CD4-positive, alpha-beta T cell treated with Interleukin-17A for 1 hour (primary cell): ENCODE results near the gene AP3D1.
"Not testable (repeated sequence)": the region's sequence is repeated elsewhere in the genome, so short reads cannot be mapped to it uniquely, and the experiment has no call there.

Source experiments
- DNase-seq: peaks from one replicate; pipeline ENCODE4 v3.0.0-alpha.2; 2020

Gene AP3D1

DNA sequence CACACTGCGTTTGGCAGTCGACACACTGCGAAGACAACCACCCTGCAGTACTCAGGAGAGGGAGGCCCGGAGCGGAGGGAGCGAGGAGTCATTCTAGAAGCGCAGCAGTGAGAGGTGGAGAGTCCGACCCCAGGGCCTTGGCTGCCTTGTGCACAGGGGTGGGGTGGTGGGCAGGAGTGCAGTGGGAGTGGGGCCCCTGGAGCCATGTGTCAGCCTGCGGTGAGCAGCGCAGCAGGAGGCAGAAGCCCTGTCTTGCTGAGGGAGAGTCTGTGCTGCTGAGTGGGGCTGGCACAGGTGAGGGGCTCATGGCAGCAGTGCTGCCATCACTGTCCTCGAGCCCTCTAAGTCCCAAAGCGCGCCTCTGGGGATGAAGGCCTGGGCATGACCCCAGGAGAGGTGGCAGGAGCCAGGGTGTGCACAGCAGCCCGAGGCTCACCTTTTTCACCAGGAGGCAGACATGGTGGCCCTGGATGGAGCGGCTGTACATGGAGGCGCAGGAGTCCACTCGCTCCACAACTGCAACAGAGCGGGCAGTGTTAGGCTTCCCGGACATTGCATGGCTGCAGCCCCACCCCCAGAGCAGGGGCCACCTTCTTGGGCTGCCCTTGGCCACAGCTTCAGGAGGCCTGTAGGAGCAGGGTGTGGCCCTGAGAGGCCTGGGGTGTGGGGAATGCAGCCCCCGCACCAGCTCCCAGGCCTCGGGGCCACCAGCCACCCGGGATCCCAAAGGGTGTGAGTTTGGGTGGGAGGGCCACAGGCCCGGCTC lies 42.9 kb downstream of the AP3D1 start:
- no peak for DNase-seq

DNA sequence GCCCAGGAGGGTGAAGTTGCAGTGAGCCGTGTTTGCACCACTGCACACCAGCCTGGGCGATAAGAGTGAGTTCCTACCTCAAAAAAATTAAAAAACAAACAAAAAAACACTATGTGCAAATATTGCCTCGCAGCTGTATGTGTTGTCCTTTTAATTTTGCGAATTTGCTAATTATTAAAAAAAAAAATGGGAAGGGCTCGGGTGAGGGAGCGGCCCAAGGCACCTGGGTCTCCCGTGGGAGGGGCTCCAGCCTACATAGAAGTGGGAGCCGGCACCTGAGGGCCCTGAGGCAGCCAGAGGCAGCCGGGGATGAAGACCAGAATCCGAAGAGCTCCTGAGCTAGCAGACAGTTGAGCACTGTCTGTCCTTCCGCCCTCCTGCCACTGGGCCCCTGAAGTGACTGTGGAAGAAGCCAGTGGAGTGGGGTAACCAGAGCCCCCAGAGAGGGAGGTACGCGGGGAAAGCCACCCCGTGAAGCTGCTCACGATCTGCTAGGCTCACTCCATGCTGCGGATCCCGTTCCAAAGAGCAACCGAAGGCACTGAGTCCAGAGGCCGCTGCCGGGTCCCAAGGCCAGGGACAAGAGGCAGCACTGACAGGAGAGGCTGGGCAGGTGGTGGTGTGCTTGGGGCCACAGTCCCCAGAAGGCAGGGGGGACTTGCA lies 48.2 kb downstream of the AP3D1 start:
- DNase-seq: no peak

DNA sequence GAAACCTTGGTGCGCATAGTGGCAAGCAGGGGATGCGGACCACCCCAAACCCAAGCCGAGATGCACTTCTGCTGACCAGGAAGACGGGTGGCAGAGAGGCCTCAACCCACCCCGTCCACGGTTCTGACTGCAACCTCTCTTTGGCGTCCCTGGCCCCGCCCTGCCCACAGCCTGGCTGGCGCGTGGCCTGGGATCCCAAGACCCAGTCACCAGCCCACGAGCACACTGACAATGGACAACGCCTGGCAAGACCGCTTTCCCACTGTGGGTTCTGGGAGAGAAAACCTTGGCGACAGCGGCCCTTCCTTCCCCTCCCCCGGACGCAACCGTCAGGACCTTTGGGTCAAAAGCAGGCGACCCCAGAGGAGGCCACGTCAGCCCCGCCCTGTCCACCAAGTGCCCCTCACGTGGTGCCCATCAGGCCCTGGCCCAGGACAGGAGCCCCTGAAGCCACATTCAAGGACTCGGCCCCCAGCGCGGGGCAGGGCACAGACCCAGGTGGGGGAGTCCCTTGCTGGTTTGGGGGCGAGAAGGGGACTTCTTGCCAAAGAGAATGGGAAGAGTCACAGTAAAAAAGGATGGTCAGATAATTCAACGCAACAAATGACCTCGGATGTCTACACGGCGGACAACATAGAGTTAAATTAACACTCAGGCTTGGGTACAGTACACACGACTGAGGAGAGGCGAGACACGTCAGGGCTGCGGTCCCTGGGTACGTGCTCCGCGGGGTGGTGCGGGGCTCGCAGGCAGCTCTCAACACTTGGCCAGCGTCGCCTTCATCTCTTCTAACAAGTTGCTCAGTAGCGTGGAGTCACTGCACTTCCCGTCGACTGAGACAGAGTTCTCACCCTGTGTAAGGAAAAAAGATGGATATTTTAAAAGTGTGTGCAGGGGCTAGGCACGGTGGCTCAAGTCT lies 49.7 kb downstream of the AP3D1 start:
- no peak for DNase-seq

DNA sequence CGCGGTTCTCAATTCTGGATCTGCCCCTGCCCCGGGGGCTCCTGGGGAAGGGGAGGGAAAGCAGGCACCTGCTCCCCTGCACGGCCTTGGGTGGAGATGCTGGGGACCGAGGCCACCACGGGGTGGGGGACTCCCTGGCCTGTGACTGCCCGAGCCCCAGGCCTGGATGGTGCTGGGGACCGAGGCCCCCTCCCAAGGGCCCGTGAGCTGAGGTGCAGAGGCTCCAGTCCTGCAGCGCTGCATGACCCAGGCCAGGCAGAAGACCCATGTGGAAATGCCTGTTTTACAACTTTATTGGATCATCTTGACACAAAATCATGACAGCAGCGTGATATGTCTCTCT lies 50.7 kb downstream of the AP3D1 start:
- DNase-seq: no peak

DNA sequence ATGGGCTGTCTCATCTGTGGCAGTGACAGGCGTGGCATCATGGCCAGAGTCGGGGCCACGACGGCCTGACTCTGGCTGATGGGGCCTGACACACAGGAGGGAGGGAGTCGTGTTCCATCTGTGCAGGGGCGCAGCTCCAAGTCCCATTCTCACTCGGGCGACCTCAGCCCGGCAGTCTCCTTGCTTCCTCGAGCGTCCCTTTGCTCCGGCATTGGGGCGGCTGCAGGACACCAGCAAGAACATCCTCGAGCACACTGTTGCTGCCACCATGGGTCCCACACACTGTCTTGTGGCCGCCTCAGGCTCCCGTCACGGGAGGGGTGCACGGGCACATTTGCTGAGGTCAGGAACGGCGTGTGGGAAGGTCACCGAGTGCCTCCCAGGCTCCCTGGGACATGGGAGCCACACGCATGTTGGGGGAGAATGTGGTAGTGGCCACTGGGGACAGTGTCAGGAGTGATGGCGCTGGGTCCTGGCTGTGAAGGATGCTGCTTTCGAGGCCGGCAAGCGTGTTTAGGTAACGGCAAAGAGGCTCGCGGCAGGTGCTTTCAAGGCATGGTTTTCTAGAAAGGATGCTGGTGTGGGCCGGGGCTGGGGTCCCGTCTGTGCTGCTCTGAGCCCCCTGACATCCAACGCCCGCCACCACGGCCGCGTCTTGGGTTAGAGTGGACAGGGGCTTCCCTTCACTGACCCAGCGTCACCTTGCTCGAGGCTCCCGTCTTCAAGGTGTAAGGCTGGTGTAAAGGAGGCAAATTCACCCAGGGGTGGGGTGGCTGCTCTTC lies 51.2 kb downstream of the AP3D1 start:
- DNase-seq: no peak

DNA sequence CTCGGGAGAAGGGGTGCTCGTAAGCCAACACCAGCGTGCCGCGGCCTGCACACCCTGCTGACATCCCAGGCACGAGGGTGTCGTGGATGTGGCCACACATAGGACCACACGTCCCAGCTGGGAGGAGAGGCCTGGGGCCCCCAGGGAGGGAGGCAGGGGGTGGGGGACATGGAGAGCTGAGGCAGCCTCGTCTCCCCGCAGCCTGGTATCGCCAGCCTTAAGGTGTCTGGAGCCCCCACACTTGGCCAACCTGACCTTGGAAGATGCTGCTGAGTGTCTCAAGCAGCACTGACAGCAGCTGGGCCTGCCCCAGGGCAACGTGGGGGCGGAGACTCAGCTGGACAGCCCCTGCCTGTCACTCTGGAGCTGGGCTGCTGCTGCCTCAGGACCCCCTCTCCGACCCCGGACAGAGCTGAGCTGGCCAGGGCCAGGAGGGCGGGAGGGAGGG lies 52.3 kb downstream of the AP3D1 start:
- DNase-seq: no peak

DNA sequence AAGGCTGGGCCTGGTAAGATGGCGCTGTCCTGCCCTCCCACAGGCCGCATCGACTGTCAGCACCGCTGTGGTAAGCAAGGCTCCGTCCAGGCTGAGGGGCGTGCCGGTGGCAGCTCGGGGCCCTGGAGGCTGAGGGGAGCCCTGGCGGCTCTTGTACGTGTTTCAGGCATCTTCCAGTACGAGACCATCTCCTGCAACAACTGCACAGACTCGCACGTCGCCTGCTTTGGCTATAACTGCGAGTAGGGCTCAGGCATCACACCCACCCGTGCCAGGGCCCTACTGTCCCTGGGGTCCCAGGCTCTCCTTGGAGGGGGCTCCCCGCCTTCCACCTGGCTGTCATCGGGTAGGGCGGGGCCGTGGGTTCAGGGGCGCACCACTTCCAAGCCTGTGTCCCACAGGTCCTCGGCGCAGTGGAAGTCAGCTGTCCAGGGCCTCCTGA lies 53.5 kb downstream of the AP3D1 start:
- no peak for DNase-seq

DNA sequence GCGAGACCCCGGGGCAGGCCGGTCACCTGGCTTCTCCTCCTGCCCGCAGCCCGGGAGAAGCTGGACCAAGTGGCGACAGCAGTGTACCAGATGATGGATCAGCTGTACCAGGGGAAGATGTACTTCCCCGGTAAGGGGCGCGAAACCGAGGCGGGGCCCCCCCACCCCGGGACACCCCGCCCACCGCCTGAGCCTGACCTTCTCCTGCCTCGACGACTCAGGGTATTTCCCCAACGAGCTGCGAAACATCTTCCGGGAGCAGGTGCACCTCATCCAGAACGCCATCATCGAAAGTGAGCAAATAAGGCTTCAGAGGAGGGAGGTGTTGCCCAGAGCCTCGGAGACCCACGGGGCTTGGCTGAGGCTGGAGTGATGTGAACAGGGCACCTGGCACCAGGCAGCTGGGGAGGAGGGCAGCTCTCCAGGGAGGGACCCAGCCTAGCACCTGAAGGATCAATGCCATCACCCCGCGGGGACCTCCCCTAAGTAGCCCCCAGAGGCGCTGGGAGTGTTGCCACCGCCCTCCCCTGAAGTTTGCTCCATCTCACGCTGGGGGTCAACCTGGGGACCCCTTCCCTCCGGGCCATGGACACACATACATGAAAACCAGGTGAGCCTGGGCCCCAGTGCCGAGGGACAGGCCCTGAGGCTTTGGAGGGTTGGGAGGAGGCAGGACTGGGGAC lies 54.0 kb downstream of the AP3D1 start:
- peak; percentile 79 for DNase-seq

DNA sequence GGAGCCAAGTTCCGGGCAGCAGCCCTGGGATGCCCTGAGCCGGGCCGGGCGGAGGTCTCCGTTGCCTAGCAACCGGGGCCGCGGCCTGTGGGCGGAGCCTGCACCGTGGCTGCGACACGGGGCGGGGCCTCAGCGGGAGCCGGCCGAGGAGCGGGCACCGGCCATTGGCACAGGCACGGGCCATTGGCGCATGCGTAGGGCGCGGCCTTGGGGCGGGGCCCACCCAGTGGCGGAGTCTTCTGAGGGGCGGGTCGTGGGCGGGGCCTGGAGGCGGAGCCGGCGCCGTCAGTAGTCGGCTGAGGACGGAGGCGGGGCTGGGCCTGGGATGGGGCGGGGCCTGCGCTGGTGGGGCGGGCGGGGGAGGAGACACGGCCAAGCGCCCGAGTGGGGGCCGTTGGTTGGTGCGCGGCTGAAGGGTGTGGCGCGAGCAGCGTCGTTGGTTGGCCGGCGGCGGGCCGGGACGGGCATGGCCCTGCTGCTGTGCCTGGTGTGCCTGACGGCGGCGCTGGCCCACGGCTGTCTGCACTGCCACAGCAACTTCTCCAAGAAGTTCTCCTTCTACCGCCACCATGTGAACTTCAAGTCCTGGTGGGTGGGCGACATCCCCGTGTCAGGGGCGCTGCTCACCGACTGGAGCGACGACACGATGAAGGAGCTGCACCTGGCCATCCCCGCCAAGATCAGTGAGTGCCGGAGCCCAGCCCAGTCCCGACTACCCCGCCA lies 54.7 kb downstream of the AP3D1 start, which contains the start of gene IZUMO4:
Gene IZUMO4 (plus strand): TSS at position 436 of the 723 bp plus-strand sequence. CDS start 31 bp downstream, at position 467.
- DNase-seq: peak; percentile 99

DNA sequence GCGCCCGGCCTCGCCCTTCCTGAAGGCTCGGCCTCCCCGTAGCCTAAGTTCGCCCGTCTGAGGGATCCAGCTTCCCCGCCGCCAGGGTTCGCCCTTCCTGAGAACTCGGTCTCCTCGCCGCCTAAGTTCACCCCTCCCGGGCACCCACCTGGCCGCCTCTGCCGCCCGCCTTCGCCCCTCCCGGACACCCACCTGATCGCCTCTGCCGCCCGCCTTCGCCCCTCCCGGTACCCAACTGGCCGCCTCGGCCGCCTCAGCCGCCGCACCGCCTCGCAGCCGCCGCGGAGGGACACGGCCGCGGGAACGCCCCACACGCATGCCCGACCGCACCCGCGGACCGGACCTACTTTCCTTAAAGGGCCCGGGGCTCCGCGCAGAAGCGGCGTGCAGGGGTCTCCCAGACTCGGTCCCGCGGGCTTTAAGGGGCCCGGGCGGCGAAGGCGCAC lies 55.3 kb downstream of the AP3D1 start, which contains the start of gene MOB3A:
Gene MOB3A (minus strand): TSS at position 293 of the 446 bp plus-strand sequence. CDS start 17,766 bp downstream, outside the sequence.
- DNase-seq: peak; percentile 90

DNA sequence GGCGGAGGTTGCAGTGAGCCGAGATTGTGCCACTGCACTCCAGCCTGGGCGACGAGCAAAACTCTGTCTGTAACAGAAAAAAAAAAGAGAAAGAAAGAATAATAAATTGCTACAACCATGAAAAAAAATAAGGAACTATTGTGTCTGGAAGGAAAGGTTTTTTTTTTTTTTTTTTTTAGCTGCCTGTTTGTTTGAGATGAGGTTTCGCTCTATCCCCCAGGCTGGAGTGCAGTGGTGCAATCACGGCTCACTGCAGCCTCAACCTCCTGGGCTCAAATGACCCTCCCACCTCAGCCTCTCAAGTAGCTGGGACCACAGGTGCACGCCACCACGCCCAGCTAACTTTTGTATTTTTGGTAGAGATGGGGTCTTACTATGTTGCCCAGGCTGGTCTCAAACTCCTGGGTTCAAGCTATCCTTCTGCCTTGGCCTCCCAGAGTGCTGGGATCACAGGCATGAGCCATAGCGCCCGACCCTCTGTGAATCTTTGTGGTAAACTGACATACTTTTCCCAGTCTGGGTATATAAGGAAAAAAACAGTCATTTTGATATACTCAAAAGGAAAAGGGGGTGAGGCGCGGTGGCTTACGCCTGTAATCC lies 59.3 kb downstream of the AP3D1 start:
- not testable (repeated sequence) for DNase-seq

DNA sequence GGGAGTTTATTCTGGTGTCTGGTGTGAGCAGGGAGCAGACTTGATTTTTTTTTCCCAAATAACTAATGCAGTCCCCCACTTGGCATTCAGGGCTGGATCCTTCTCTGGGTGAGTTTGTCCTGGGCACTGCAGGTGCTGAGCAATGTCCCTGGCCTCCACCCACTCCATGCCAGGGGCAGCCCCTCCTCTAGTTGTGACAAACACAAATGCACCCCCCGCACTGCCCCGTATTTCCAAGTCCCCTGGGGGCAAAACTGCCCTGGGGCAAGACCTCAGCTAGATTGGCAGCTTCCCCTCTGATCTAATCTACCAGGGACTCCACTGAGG lies 61.7 kb downstream of the AP3D1 start:
- no peak for DNase-seq

DNA sequence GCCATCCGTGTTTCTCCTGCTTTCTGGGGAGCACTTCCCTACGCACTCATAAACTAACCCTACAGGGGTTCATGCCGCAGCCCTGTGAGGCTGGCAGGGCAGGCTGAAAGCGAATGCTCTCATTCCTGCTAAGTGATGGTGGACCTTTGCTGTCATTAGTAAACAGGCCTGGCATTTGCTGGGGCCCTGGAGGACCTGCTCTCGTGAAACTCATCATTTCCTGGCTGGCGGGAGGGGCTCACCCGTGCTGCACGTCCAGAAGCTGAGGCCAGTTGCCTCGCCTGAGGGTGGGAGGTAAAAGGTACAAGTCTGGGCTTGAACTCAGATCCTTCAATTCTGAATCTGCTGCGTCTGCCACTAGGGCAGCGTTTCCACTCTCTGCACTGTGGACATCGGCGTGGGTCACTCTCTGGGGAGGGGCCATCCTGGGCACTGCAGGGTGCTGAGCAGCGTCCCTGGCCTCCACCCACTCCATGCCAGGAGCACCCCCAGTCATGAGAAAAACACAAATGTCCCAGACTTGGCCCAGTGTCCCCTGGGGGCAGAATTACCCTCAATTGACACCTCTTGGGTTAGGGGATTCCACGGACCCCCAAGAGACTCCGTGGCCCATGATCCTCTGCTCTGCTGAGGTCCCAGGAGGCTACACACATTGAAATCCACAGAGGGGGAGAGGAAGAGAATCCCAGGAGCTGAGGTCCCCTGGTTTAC lies 62.2 kb downstream of the AP3D1 start:
- no peak for DNase-seq

DNA sequence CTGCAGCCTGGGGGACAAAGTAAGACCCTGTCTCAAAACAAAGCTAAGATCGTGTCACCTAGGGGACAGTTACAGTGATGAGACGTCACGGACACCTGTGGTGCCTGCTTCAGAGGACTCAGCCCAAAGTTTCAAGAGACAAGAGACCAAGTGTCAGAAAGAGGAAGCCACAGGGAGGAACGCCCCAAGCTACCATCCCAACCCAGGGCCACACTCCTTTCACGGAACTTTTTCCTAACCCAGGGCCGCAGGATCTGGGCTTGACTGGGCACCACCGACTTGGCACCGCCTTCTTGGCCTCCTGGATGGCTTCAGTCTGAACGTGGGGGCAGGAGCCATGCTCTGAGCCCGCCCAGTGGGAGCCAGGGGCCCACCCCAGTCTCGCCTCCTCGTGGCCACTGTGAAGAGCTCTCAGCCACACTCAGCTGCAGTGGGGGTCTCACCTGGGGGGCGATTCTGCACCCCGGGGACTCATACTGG lies 63.7 kb downstream of the AP3D1 start:
- peak; percentile 64 for DNase-seq

DNA sequence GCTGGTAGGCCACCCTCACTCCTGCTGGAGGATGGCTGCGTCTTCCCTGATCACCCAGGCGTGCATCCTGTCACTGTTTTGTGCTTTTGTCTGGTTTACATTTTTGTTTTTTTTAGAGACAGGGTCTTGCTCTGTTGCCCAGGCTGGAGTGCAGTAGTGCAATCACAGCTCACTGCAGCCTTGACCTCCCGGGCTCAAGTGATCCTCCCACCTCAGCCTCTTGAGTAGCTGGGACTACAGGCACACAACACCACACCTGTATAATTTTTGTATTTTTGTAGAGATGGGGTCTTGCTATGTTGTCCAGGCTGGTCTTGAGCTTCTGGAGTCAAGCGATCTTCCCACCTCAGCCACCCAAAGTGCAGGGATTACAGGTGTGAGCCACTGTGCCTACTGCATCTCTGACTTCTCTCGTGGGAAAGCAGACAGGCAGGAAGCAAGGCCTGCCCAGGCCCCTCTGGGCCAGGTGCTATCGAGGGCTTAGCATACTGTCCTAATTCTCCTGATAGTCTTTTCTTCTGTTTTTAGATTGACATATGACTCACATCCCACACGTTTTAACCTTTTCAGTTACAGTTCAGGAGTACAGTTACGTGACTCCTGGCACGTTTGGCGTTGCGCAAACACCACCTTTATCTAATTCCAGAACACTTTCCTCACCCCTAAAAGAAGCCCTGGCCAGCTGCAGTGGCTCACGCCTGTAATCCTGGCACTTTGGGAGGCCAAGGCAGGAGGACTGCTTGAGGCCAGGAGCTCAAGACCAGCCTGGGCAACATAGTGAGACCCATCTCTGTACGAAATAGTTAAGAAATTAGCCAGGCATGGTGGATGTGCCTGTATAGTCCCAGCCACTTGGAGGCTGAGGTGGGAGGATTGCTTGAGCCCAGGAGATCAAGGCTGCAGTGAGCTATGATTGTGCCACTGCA lies 64.4 kb downstream of the AP3D1 start:
- not testable (repeated sequence) for DNase-seq

DNA sequence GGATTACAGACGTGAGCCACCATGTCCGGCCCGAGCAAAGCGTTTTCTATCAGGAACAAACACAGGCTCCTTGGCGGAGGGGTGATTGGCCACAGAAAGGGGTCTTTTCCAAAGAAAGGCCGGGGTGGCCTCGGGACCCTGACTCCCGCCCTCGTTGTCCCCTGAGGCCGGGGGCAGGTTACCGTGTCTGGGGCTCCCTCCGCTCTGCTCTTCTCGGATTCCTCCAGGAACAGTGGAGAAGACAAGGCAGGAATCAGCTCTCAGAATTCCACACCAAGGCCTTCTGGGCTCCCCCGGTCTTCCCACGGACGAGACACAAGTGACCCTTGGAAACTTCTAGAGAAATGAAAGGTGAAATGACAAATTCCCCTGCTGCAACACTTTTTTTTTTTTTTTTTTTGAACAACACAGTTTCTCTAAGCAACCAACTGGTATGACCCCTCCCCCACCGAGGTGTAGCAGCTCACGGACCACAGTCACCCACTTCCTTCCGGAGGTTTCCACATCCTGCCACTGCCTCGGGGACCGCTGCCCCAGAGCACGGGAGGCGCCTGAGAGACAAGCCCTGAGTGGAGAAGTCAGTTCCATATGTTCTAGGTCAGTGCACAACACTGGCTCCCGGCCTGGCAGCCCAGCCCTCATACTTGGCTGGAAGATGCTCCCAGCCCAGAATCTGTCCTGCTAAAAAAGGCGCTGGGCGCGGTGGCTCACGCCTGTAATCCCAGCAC lies 66.2 kb downstream of the AP3D1 start:
- DNase-seq: peak; percentile 97

DNA sequence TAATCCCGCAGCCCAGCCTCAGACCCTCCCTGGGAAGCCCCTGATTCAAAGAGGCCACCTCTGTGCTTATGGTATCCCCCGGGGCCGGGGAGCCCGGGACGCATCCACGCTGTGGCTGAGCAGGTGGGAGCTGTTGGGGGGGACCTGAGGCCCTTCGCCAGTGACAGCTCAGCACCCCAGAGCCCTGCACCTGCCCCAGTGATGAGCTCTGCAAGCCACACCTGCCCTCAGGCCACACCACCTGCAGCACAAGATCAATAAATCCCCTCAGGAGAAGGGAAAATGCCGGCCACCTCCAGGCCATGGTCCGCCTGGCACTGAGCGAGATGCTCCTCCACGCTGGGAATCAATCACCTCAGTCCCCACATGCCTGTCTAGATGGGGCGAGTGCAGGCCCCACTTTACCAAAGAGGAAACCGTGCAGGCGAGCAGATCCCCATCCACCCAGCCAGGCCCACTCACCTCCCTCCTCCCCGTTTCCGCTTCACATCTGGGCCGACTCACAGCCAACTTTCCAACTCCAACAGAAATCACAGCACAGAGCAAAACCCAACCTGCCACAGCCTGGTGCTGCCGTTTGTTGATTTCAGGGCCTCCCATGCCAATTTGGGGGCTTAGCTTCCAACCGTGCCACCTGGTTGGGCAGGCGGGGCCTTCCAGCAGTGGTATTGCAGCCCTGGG lies 68.1 kb downstream of the AP3D1 start:
- DNase-seq: peak; percentile 82
